Pancreas (tissue), 10 donors: ENCODE measurements around the gene KRTAP4-2. TPM values are rescaled to one million over a fixed set of nuclear protein-coding genes. Genes with fewer than 3 reads are reported as not detected.
"Not testable (repeated sequence)": the region's sequence is repeated elsewhere in the genome, so short reads cannot be mapped to it uniquely, and the experiment has no call there.

Experiments used
- ATAC-seq, 4 donors: fragments of 200-7000 bp; cut with Tn5 transposase; one replicate each; pipeline versions ENCODE4 v1.8.0 to v1.9.1; 2020; ENCODE audit warnings: mild to moderate bottlenecking in 4 of 4, moderate library complexity in 4 of 4
- DNase-seq, 6 donors: peaks; one replicate each; pipeline ENCODE4 v3.0.0-alpha.2; 2020
- FAIRE-seq: peaks from 2 replicates; lab custom pipeline; 2012; peaks lifted over from hg19 to GRCh38; lab: Jason Lieb, UNC
- H3K27ac ChIP-seq, 4 donors: fragments of 200-600 bp; sonication (generic); 1 replicate in 3 of 4; 2 replicates in 1 of 4; pipeline versions ENCODE4 v1.5.0 to v1.8.0; 2020
- H3K27me3 ChIP-seq, 4 donors: fragments of 200-600 bp; one replicate each; pipeline ENCODE4 v1.8.0; 2021
- H3K36me3 ChIP-seq, 3 donors: fragments of 200-600 bp; sonication (generic) in 1 of 3; one replicate each; pipeline versions ENCODE4 v1.5.0 to v1.8.0; 2020 to 2021
- H3K4me1 ChIP-seq, 3 donors: fragments of 200-600 bp; one replicate each; pipeline ENCODE4 v1.8.0; 2021
- H3K4me3 ChIP-seq, 4 donors: fragments of 200-600 bp; sonication (generic) in 2 of 4; one replicate each; pipeline versions ENCODE4 v1.5.0 to v1.8.0; 2020 to 2021
- H3K9me3 ChIP-seq, 4 donors: fragments of 200-600 bp; one replicate each; pipeline ENCODE4 v1.8.0; 2021
- CTCF ChIP-seq, 4 donors: fragments of 200-600 bp; sonication (generic) in 3 of 4; IDR thresholded peaks; one replicate each; pipeline versions ENCODE4 v1.5.0 to v1.8.0; 2021; ENCODE audit warnings: antibody characterized with exemption in 4 of 4
- WGBS, 2 donors: extraction: QIAGEN DNeasy Blood & Tissue Kit; methylation state at CpG; one replicate each; pipeline ENCODE4 v1.1.7; 2013; 5-methylcytosine and 5-hydroxymethylcytosine counted together
- intact Hi-C, 3 donors: fragments of 100-400 bp; cut with DNase I; formaldehyde crosslinking; loops; one replicate each; pipeline versions ENCODE4 v1.11.1 to v1.14.2; 2022
- polyA plus RNA-seq, 2 donors: library from polyadenylated mRNA; stranded (reverse); fragments of 200-250 nt; gene quantifications; one replicate each; pipeline ENCODE4 v1.2.3, GENCODE V29; 2013
- total RNA-seq, 6 donors: library from RNA; stranded (reverse); fragmentation: NEBNext Ultra II Directional in 4 of 6; extraction: Animal tissue kit (Norgen Biotek cat#: 25700) in 4 of 6; gene quantifications; one replicate each; pipeline versions ENCODE4 v1.2.1 to v1.2.4, GENCODE V29; 2021 to 2023
- donor health status: healthy with polysubstance abuse.
- donor health status: DM: no; HTN: no; CAD: no; lungs with moderate emphysema.
- donor health status: DM: no; HTN: no; CAD: no.
- donor health status: control.
- donor health status: control.
- donor health status: Bipolar disorder and iron deficiency.
- donor health status: DM: yes; HTN: yes; CAD: no.
- donor health status: DM: no; HTN: no; CAD: no.
- donor health status: DM: no; HTN: no; CAD: no.
- donor health status: DM: yes; HTN: yes; CAD: no.

Gene KRTAP4-2
- total RNA-seq (not detected), polyA plus RNA-seq (not detected)

- no peak for ATAC-seq
- intact Hi-C loops, result no loop called here
- no peak for DNase-seq
- H3K27ac ChIP-seq, result no peak within 1 kb of the TSS
- H3K9me3 ChIP-seq, result no peaks in the 10 kb centered on the region
- FAIRE-seq, result no peak
- no peak for TF ChIP-seq CTCF (IDR thresholded peaks at IDR 0.05)
- WGBS, 2 donors, result 86 to 93% methylated on average over 7 of the region's 7 CpGs
- no peaks in the 10 kb centered on the region for H3K4me1 ChIP-seq
- H3K27me3 ChIP-seq, result no peaks in the 10 kb centered on the region
- H3K4me3 ChIP-seq, result no peak within 1 kb of the TSS
- no peaks in the 10 kb centered on the region for H3K36me3 ChIP-seq
These were observed at the start of gene KRTAP4-2 for GRCh38 chr17:41177727-41178271. KRTAP4-2 (minus strand) TSS chr17:41178221; CDS start chr17:41178164, 57 bp downstream.

- DNase-seq, FAIRE-seq, H3K9me3 ChIP-seq, H3K27ac ChIP-seq, ATAC-seq, H3K36me3 ChIP-seq, H3K4me1 ChIP-seq, H3K27me3 ChIP-seq, H3K4me3 ChIP-seq, intact Hi-C loops: not testable (repeated sequence)
- 34 to 65% methylated on average over 2 to 3 of the region's 4 CpGs for WGBS, 2 donors
These were observed 48.6 kb upstream of the KRTAP4-2 start, which contains the start of gene KRTAP9-2 for GRCh38 chr17:41226598-41227095. KRTAP9-2 (plus strand) TSS chr17:41226648; CDS start chr17:41226655, 7 bp downstream.

- intact Hi-C loops, result no loop called here
- Histone ChIP-seq H3K27ac (no peak overlapping the region), H3K4me1 (no peaks in the 10 kb centered on the region), H3K4me3 (no peak overlapping the region), H3K9me3 (no peaks in the 10 kb centered on the region), H3K27me3 (no peaks in the 10 kb centered on the region), H3K36me3 (no peaks in the 10 kb centered on the region)
- no peak for TF ChIP-seq CTCF (IDR thresholded peaks at IDR 0.05)
- no peak for FAIRE-seq
- 74 to 85% methylated on average over 6 of the region's 6 CpGs for WGBS, 2 donors
- no peak for DNase-seq
- ATAC-seq, result no peak
These were observed 48.0 kb upstream of the KRTAP4-2 start for GRCh38 chr17:41226051-41226450.

GRCh38 chr17:41223821-41224220, 45.8 kb upstream of the KRTAP4-2 start:
- Histone ChIP-seq H3K27me3 (no peaks in the 10 kb centered on the region), H3K27ac (no peak overlapping the region), H3K4me1 (no peaks in the 10 kb centered on the region), H3K4me3 (no peak overlapping the region), H3K36me3 (no peaks in the 10 kb centered on the region), H3K9me3 (no peaks in the 10 kb centered on the region)
- DNase-seq (no peak), ATAC-seq (no peak), FAIRE-seq (no peak)
- no peak for TF ChIP-seq CTCF (IDR thresholded peaks at IDR 0.05)
- intact Hi-C loops, result no loop called here
- WGBS, 2 donors, result 53 to 63% methylated on average over 2 of the region's 2 CpGs

- Histone ChIP-seq H3K9me3 (no peaks in the 10 kb centered on the region), H3K27ac (no peak overlapping the region), H3K4me3 (no peak overlapping the region), H3K27me3 (no peaks in the 10 kb centered on the region), H3K36me3 (no peaks in the 10 kb centered on the region), H3K4me1 (no peaks in the 10 kb centered on the region)
- ATAC-seq, result no peak
- intact Hi-C loops, result no loop called here
- FAIRE-seq, result no peak
- TF ChIP-seq CTCF (IDR thresholded peaks at IDR 0.05), result no peak
- no peak for DNase-seq
- 39 to 45% methylated on average over 1 of the region's 1 CpG for WGBS, 2 donors
These were observed 37.7 kb upstream of the KRTAP4-2 start for GRCh38 chr17:41215681-41216080.
